ENCODE results near the gene COMMD3.

GRCh38 chr10:22268503-22268902 is 47.7 kb upstream of the COMMD3 start:
- TF ChIP-seq CTCF (IDR thresholded peaks at IDR 0.05), result no peak
- no peak for TF ChIP-seq ZNF317 (CRISPR knock-in tag; IDR thresholded peaks at IDR 0.05; ENCODE audit: borderline replicate concordance, low read depth)
- TF ChIP-seq CREM (CRISPR knock-in tag; IDR thresholded peaks at IDR 0.05), result no peak
- TF ChIP-seq AFF4 (CRISPR knock-in tag; IDR thresholded peaks at IDR 0.05; ENCODE audit: borderline replicate concordance), result no peak
- TF ChIP-seq ZNF512 (CRISPR knock-in tag; IDR thresholded peaks at IDR 0.05; ENCODE audit: borderline replicate concordance), result no peak
- no peak for TF ChIP-seq FOXJ3 (CRISPR knock-in tag; IDR thresholded peaks at IDR 0.05; ENCODE audit: borderline replicate concordance)
- no peak for TF ChIP-seq FOXP1 (CRISPR knock-in tag; IDR thresholded peaks at IDR 0.05; ENCODE audit: borderline replicate concordance)
- no peak for TF ChIP-seq JUN (CRISPR knock-in tag; IDR thresholded peaks at IDR 0.05)
- TF ChIP-seq TEAD4 (CRISPR knock-in tag; IDR thresholded peaks at IDR 0.05), result no peak
